Psoas muscle (tissue), 8 donors: ENCODE results near the gene ITGA1. TPM values are rescaled to one million over a fixed set of nuclear protein-coding genes. Genes with fewer than 3 reads are reported as not detected.

Experiments
- ATAC-seq, 4 donors: fragments of 200-7000 bp; cut with Tn5 transposase; one replicate each; pipeline ENCODE4 v1.9.1; 2020; ENCODE audit warnings: moderate library complexity in 3 of 4, mild to moderate bottlenecking in 2 of 4
- DNase-seq, 2 donors: peaks; one replicate each; pipeline ENCODE4 v3.0.0-alpha.2; 2020
- H3K27ac ChIP-seq: fragments of 200-600 bp; one replicate; pipeline ENCODE4 v1.8.0; 2022
- H3K27me3 ChIP-seq, 3 donors: fragments of 200-600 bp in 1 of 3; one replicate each; pipeline versions ENCODE4 v1.6.1 to v1.8.0; 2013 to 2022; ENCODE audit warnings: low read length in 2 of 3, mild to moderate bottlenecking in 2 of 3, moderate library complexity in 1 of 3; ENCODE audit not compliant: insufficient read depth in 3 of 3
- H3K36me3 ChIP-seq, 2 donors: fragments of 200-600 bp in 1 of 2; one replicate each; pipeline versions ENCODE4 v1.6.1 to v1.8.0; 2013 to 2022; ENCODE audit warnings: low read depth in 1 of 2, mild to moderate bottlenecking in 1 of 2, moderate library complexity in 1 of 2; ENCODE audit not compliant: insufficient read depth in 1 of 2
- H3K4me1 ChIP-seq: fragments of 200-600 bp; one replicate; pipeline ENCODE4 v1.8.0; 2022
- H3K4me3 ChIP-seq: fragments of 200-600 bp; one replicate; pipeline ENCODE4 v1.8.0; 2022; ENCODE audit warnings: mild to moderate bottlenecking
- H3K9me3 ChIP-seq: fragments of 200-600 bp; one replicate; pipeline ENCODE4 v1.8.0; 2022
- CTCF ChIP-seq: fragments of 200-600 bp; IDR thresholded peaks from one replicate; pipeline ENCODE4 v1.8.0; 2022; ENCODE audit warnings: antibody characterized with exemption
- WGBS, 3 donors: extraction: QIAGEN DNeasy Blood & Tissue Kit; methylation state at CpG; one replicate each; pipeline versions ENCODE4 v1.1.6 to v1.1.7; 2013; 5-methylcytosine and 5-hydroxymethylcytosine counted together
- intact Hi-C, 2 donors: fragments of 100-400 bp; cut with DNase I; formaldehyde crosslinking; loops; one replicate each; pipeline versions ENCODE4 v1.11.0 to v1.14.2; 2022
- polyA plus RNA-seq, 3 donors: library from polyadenylated mRNA; stranded (reverse); fragments of 200-250 nt; gene quantifications; one replicate each; pipeline ENCODE4 v1.2.3, GENCODE V29; 2013
- total RNA-seq, 4 donors: library from RNA; stranded (reverse); fragmentation: NEBNext Ultra II Directional in 2 of 4; extraction: Animal tissue kit (Norgen Biotek cat#: 25700) in 2 of 4; gene quantifications; one replicate each; pipeline versions ENCODE4 v1.2.1 to v1.2.4, GENCODE V29; 2021 to 2023
- donor health status: healthy with polysubstance abuse.
- donor health status: DM: no; HTN: no; CAD: no; lungs with moderate emphysema.
- donor health status: Bipolar disorder and iron deficiency.
- donor health status: healthy.
- donor health status: DM: yes; HTN: yes; CAD: no.
- donor health status: DM: no; HTN: no; CAD: no.
- donor health status: DM: no; HTN: no; CAD: no.
- donor health status: DM: yes; HTN: yes; CAD: no.

The ITGA1 gene
- total and polyA plus RNA-seq, 7 donors: 3.4 to 29.3 (median 13.0) TPM

- no peak for TF ChIP-seq CTCF
- 74 to 87% (median 85%) methylated on average over 2 of the region's 2 CpGs for WGBS, 3 donors
- H3K36me3 ChIP-seq: peaks cover 0 to 10% of the 10 kb centered on the region in 2 donors
- no peaks in the 10 kb centered on the region for H3K9me3 ChIP-seq
- no peaks in the 10 kb centered on the region for H3K27me3 ChIP-seq
- H3K4me3 ChIP-seq: no peak overlapping the region
- ATAC-seq (no peak), DNase-seq (no peak)
- intact Hi-C loops: no loop called here
- H3K4me1 ChIP-seq: peaks cover 45% of the 10 kb centered on the region
- no peak overlapping the region for H3K27ac ChIP-seq
Observed at GRCh38 chr5:52805615-52806014, 17.9 kb downstream of the ITGA1 start.

- no peak for TF ChIP-seq CTCF
- Histone ChIP-seq H3K4me3 (no peak overlapping the region), H3K36me3 (peaks cover 0 to 5% of the 10 kb centered on the region in 2 donors), H3K27ac (no peak overlapping the region), H3K27me3 (no peaks in the 10 kb centered on the region), H3K4me1 (peaks cover 45% of the 10 kb centered on the region), H3K9me3 (no peaks in the 10 kb centered on the region)
- no peak for DNase-seq
- intact Hi-C loops: no loop called here
- no peak for ATAC-seq
Observed at GRCh38 chr5:52807037-52807436, 19.3 kb downstream of the ITGA1 start.

- peaks cover 44% of the 10 kb centered on the region for H3K4me1 ChIP-seq
- H3K36me3 ChIP-seq: no peaks in the 10 kb centered on the region
- no peaks in the 10 kb centered on the region for H3K27me3 ChIP-seq
- no peak overlapping the region for H3K4me3 ChIP-seq
- no peak overlapping the region for H3K27ac ChIP-seq
- no peak for TF ChIP-seq CTCF
- ATAC-seq: no peak
- no peaks in the 10 kb centered on the region for H3K9me3 ChIP-seq
- intact Hi-C loops: no loop called here
- DNase-seq: no peak
Observed at GRCh38 chr5:52807723-52808122, 20.0 kb downstream of the ITGA1 start.

- no peak for ATAC-seq
- 79 to 86% (median 81%) methylated on average over 2 of the region's 2 CpGs for WGBS, 3 donors
- no peaks in the 10 kb centered on the region for H3K36me3 ChIP-seq
- no peak overlapping the region for H3K27ac ChIP-seq
- no peak overlapping the region for H3K4me3 ChIP-seq
- peaks cover 38% of the 10 kb centered on the region for H3K4me1 ChIP-seq
- intact Hi-C loops: no loop called here
- DNase-seq: no peak
- TF ChIP-seq CTCF: no peak
- H3K9me3 ChIP-seq: no peaks in the 10 kb centered on the region
- H3K27me3 ChIP-seq: no peaks in the 10 kb centered on the region
Observed at GRCh38 chr5:52808316-52808901, 20.7 kb downstream of the ITGA1 start.

- no peaks in the 10 kb centered on the region for H3K27me3 ChIP-seq
- no peak overlapping the region for H3K4me3 ChIP-seq
- no peaks in the 10 kb centered on the region for H3K9me3 ChIP-seq
- peaks cover 30% of the 10 kb centered on the region for H3K4me1 ChIP-seq
- DNase-seq: no peak
- ATAC-seq: no peak
- no peak for TF ChIP-seq CTCF
- H3K27ac ChIP-seq: no peak overlapping the region
- 48 to 82% (median 59%) methylated on average over 1 of the region's 1 CpG for WGBS, 3 donors
- intact Hi-C loops: no loop called here
- H3K36me3 ChIP-seq: no peaks in the 10 kb centered on the region
Observed at GRCh38 chr5:52809884-52810283, 22.2 kb downstream of the ITGA1 start.
